HepG2 (cell line): ENCODE measurements around the gene TMEM156. TPM values are rescaled to one million over a fixed set of nuclear protein-coding genes. Genes with fewer than 3 reads are reported as not detected.

ENCODE experiments used
- ATAC-seq: fragments of 200-7000 bp; cut with Tn5 transposase; 3 replicates; pipeline ENCODE4 v1.9.1; 2020; ENCODE audit warnings: mild to moderate bottlenecking, moderate library complexity
- BruUV-seq: library from RNA; stranded (reverse); fragments of 400-500 nt; replicated peaks from 2 replicates; lab custom pipeline; 2021; lab: Mats Ljungman, UMichigan
- CTCF ChIA-PET: fragments of 300-600 bp; formaldehyde crosslinking; extraction: SDS; loops from one replicate; lab custom pipeline; 2021; ENCODE audit warnings: low total read pairs, inconsistent platforms, low intra/inter-chr PET ratio; lab: Yijun Ruan, JAX
- POLR2A ChIA-PET: fragments of 350-600 bp; sonication (Branson Sonifier 250); formaldehyde crosslinking; loops from one replicate; lab custom pipeline; 2020; ENCODE audit warnings: antibody characterized with exemption, inconsistent platforms; lab: Yijun Ruan, JAX
- DNase-seq: peaks from one replicate; pipeline ENCODE4 v3.0.0-alpha.2; 2015; ENCODE audit warnings: low spot score
- FAIRE-seq: peaks from 3 replicates; lab custom pipeline; 2011; peaks lifted over from hg19 to GRCh38; lab: Jason Lieb, UNC
- H2AFZ ChIP-seq: one replicate; pipeline ENCODE4 v1.6.1; 2011; ENCODE audit warnings: low read length, inconsistent platforms
- H3K27ac ChIP-seq: fragments of 300-600 bp; 3 replicates; pipeline ENCODE4 v1.8.0; 2011; ENCODE audit warnings: mixed run types, mild to moderate bottlenecking, mixed read lengths, low read length, inconsistent platforms; ENCODE audit not compliant: insufficient read depth; ENCODE audit errors: extremely low read length
- H3K27me3 ChIP-seq, 2 experiments: fragments of 200-600 bp in 1 of 2; 2 replicates in 1 of 2; 3 replicates in 1 of 2; pipeline versions ENCODE4 v1.6.0 to v1.8.0; 2011; ENCODE audit warnings: low read length in 2 of 2, mild to moderate bottlenecking in 2 of 2, moderate library complexity in 2 of 2, inconsistent platforms in 1 of 2; ENCODE audit not compliant: insufficient read depth in 2 of 2, control insufficient read depth in 1 of 2
- H3K36me3 ChIP-seq, 2 experiments: fragments of 200-600 bp in 1 of 2; replicated peaks in 1 of 2; 2 replicates in 1 of 2; 3 replicates in 1 of 2; pipeline versions ENCODE4 v1.5.1 to v1.8.0; 2011; ENCODE audit warnings: low read length in 2 of 2, inconsistent platforms in 1 of 2; ENCODE audit not compliant: insufficient read depth in 2 of 2, control insufficient read depth in 1 of 2
- H3K4me1 ChIP-seq: 2 replicates; pipeline ENCODE4 v1.5.1; 2012; ENCODE audit warnings: low read length, inconsistent platforms; ENCODE audit not compliant: insufficient read depth
- H3K4me2 ChIP-seq: 2 replicates; pipeline ENCODE4 v1.6.0; 2011; ENCODE audit warnings: low read depth, low read length, inconsistent platforms
- H3K4me3 ChIP-seq, 3 experiments: fragments of 200-600 bp in 1 of 3; sonication (generic), shearing (Covaris generic) in 1 of 3; replicated peaks in 1 of 3; 2 replicates each; pipeline ENCODE4 v1.5.1; 2011 to 2016; ENCODE audit warnings: low read length in 3 of 3, inconsistent platforms in 2 of 3, low read depth in 2 of 3, mild to moderate bottlenecking in 2 of 3, control low read depth in 1 of 3, mixed read lengths in 1 of 3; ENCODE audit not compliant: insufficient read depth in 1 of 3
- H3K79me2 ChIP-seq: one replicate; pipeline ENCODE4 v1.6.1; 2011; ENCODE audit warnings: low read length, inconsistent platforms; ENCODE audit not compliant: insufficient read depth
- H3K9ac ChIP-seq: 2 replicates; pipeline ENCODE4 v1.6.0; 2011; ENCODE audit warnings: mild to moderate bottlenecking, low read depth, low read length, inconsistent platforms; ENCODE audit not compliant: insufficient read depth
- H3K9me3 ChIP-seq: 2 replicates; pipeline ENCODE4 v1.5.1; 2012; ENCODE audit warnings: mild to moderate bottlenecking, low read length
- H4K20me1 ChIP-seq: 2 replicates; pipeline ENCODE4 v1.6.0; 2011; ENCODE audit warnings: inconsistent platforms, mild to moderate bottlenecking, low read length, moderate library complexity; ENCODE audit not compliant: insufficient read depth
- ATRX ChIP-seq: sonication (generic); formaldehyde crosslinking; IDR thresholded peaks from 2 replicates; pipeline ENCODE4 v1.4.0; 2020; ENCODE audit warnings: missing genetic modification reagents, borderline replicate concordance
- CBX1 ChIP-seq: IDR thresholded peaks from one replicate; pipeline ENCODE4 v1.6.1; 2016; ENCODE audit warnings: antibody characterized with exemption, low read depth
- FOXK2 ChIP-seq: fragments of 450-650 bp; IDR thresholded peaks from 2 replicates; pipeline ENCODE4 v1.6.1; 2016
- GATAD1 ChIP-seq: IDR thresholded peaks from 2 replicates; pipeline ENCODE4 v1.6.1; 2016; ENCODE audit warnings: missing genetic modification reagents, missing compliant biosample characterization
- HDAC2 ChIP-seq: sonication (generic); formaldehyde crosslinking; IDR thresholded peaks from 2 replicates; pipeline ENCODE4 v1.4.0; 2020; ENCODE audit warnings: missing genetic modification reagents
- HNRNPLL ChIP-seq: fragments of 200-400 bp; formaldehyde crosslinking; IDR thresholded peaks from 2 replicates; pipeline ENCODE4 v1.6.1; 2017; ENCODE audit warnings: mild to moderate bottlenecking, low read depth, low read length; ENCODE audit not compliant: poor library complexity, severe bottlenecking
- JUND ChIP-seq: sonication (generic); formaldehyde crosslinking; IDR thresholded peaks from 2 replicates; pipeline ENCODE4 v1.8.0; 2022; ENCODE audit warnings: mild to moderate bottlenecking, missing genetic modification reagents
- PCBP1 ChIP-seq: fragments of 200-400 bp; formaldehyde crosslinking; IDR thresholded peaks from 2 replicates; pipeline ENCODE4 v1.6.1; 2017; ENCODE audit warnings: mild to moderate bottlenecking, low read depth, low read length, borderline replicate concordance
- REL ChIP-seq: sonication (generic); formaldehyde crosslinking; conservative IDR thresholded peaks from 2 replicates; pipeline ENCODE4 v1.8.0; 2022; ENCODE audit warnings: mild to moderate bottlenecking, missing genetic modification reagents, moderate library complexity
- SCMH1 ChIP-seq: sonication (generic); formaldehyde crosslinking; IDR thresholded peaks from 2 replicates; pipeline ENCODE4 v1.9.0; 2021; ENCODE audit warnings: missing genetic modification reagents, mild to moderate bottlenecking, borderline replicate concordance
- SRY ChIP-seq: sonication (generic); formaldehyde crosslinking; IDR thresholded peaks from 2 replicates; pipeline ENCODE4 v1.8.0; 2022; ENCODE audit warnings: mild to moderate bottlenecking, missing genetic modification reagents
- ZBTB3 ChIP-seq: sonication (generic); formaldehyde crosslinking; IDR thresholded peaks from 2 replicates; pipeline ENCODE4 v1.4.0; 2020; ENCODE audit warnings: low read depth, mild to moderate bottlenecking, moderate library complexity, missing genetic modification reagents, borderline replicate concordance
- ZKSCAN1 ChIP-seq: fragments of 150-350 bp; IDR thresholded peaks from 2 replicates; pipeline ENCODE4 v1.6.1; 2014; ENCODE audit warnings: low read length
- ZNF441 ChIP-seq: sonication (generic); formaldehyde crosslinking; IDR thresholded peaks from 2 replicates; pipeline ENCODE4 v1.7.0; 2021; ENCODE audit warnings: missing genetic modification reagents, borderline replicate concordance
- ZNF550 ChIP-seq: sonication (generic); formaldehyde crosslinking; IDR thresholded peaks from 2 replicates; pipeline ENCODE4 v1.4.0; 2020; ENCODE audit warnings: mild to moderate bottlenecking, missing genetic modification reagents, borderline replicate concordance
- ZNF776 ChIP-seq: sonication (generic); formaldehyde crosslinking; IDR thresholded peaks from 2 replicates; pipeline ENCODE4 v1.4.0; 2020; ENCODE audit warnings: mild to moderate bottlenecking, missing genetic modification reagents
- ZNF839 ChIP-seq: sonication (generic); formaldehyde crosslinking; IDR thresholded peaks from 2 replicates; pipeline ENCODE4 v1.4.0; 2020; ENCODE audit warnings: missing genetic modification reagents, mild to moderate bottlenecking, borderline replicate concordance
- WGBS: methylation state at CpG from one replicate; pipeline ENCODE4 v1.1.6; 2017; ENCODE audit warnings: low lambda C conversion rate; 5-methylcytosine and 5-hydroxymethylcytosine counted together
- in situ Hi-C: cut with HindIII; loops from 2 replicates; pipeline ENCODE4 v1.10.0; 2017; ENCODE audit warnings: low pct_unique_long_range_greater_than_20kb; ENCODE audit not compliant: extremely low pct_ligation_motif_present
- intact Hi-C: fragments of 100-400 bp; cut with micrococcal nuclease; formaldehyde crosslinking; loops from one replicate; pipeline ENCODE4 v1.10.0; 2022; ENCODE audit not compliant: unreplicated experiment
- polyA plus RNA-seq, 8 experiments: library from polyadenylated mRNA; depleted of rRNA in 3 of 8; stranded (reverse) in 7 of 8; unstranded in 1 of 8; fragments of >200 nt; fragmentation: Illumina TruSeq in 4 of 8; extraction: Trizol in 4 of 8; gene quantifications; 2 replicates each; pipeline versions ENCODE4 v1.2.1 to v1.2.3, GENCODE V29; 2011 to 2016; ENCODE audit warnings: low read depth in 4 of 8, missing spikeins in 1 of 8, mixed read lengths in 1 of 8; ENCODE audit not compliant: insufficient read depth in 1 of 8
- total RNA-seq, 5 experiments: library from RNA; depleted of rRNA; stranded (reverse); fragments of >200 nt; fragmentation: Illumina TruSeq; extraction: Trizol; gene quantifications; 2 replicates each; pipeline ENCODE4 v1.2.3, GENCODE V29; 2016; ENCODE audit warnings: low read depth in 1 of 5
- TF ChIP-seq, protein P1 (sequence below): sonication (generic); formaldehyde crosslinking; IDR thresholded peaks from 2 replicates; pipeline ENCODE4 v1.8.1; 2023; ENCODE audit warnings: mild to moderate bottlenecking, inconsistent platforms, moderate library complexity, missing genetic modification reagents, borderline replicate concordance
- TF ChIP-seq, protein P2 (sequence below): sonication (generic); formaldehyde crosslinking; IDR thresholded peaks from 2 replicates; pipeline ENCODE4 v1.4.0; 2020; ENCODE audit warnings: missing genetic modification reagents, mild to moderate bottlenecking, borderline replicate concordance

Gene TMEM156
- total and polyA plus RNA-seq, 2 of the 13 experiments (the other 11 are each of a cell fraction or from before 2014, with no cell fraction given): 1.6 TPM; not detected in 1

- CTCF ChIA-PET: no interaction called here
- POLR2A ChIA-PET: no interaction called here
- no peak overlapping the region for H3K27ac ChIP-seq
- ATAC-seq: no peak
- intact Hi-C loops (no loop called here), in situ Hi-C loops (no loop called here)
- no peak overlapping the region for H3K4me3 ChIP-seq
- no peaks in the 10 kb centered on the region for H3K79me2 ChIP-seq
- H4K20me1 ChIP-seq: no peaks in the 10 kb centered on the region
- no TSS peak for BruUV-seq
- 95% methylated on average over 2 of the region's 2 CpGs for WGBS
- DNase-seq: no peak
- H2AFZ ChIP-seq: no peak overlapping the region
- no peak for FAIRE-seq
- TF ChIP-seq SCMH1 (CRISPR knock-in tag): no peak
- no peak for TF ChIP-seq ZNF776 (CRISPR knock-in tag)
- TF ChIP-seq JUND (CRISPR knock-in tag): no peak
- no peak for TF ChIP-seq GATAD1 (CRISPR knock-in tag)
- TF ChIP-seq ZNF441 (CRISPR knock-in tag): no peak
- TF ChIP-seq ZNF550 (CRISPR knock-in tag): no peak
- no peak for TF ChIP-seq REL (CRISPR knock-in tag)
- TF ChIP-seq PCBP1: no peak
- no peak for TF ChIP-seq SRY (CRISPR knock-in tag)
- TF ChIP-seq ATRX (CRISPR knock-in tag): no peak
- TF ChIP-seq, protein P1, sequence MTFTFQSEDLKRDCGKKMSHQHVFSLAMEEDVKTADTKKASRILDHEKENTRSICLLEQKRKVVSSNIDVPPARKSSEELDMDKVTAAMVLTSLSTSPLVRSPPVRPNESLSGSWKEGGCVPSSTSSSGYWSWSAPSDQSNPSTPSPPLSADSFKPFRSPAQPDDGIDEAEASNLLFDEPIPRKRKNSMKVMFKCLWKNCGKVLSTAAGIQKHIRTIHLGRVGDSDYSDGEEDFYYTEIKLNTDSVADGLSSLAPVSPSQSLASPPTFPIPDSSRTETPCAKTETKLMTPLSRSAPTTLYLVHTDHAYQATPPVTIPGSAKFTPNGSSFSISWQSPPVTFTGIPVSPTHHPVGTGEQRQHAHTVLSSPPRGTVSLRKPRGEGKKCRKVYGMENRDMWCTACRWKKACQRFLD: no peak
- no peak for TF ChIP-seq ZBTB3 (CRISPR knock-in tag)
- no peak for TF ChIP-seq ZNF839 (CRISPR knock-in tag)
- TF ChIP-seq ZKSCAN1: no peak
- TF ChIP-seq HDAC2 (CRISPR knock-in tag): no peak
- TF ChIP-seq CBX1: no peak
- TF ChIP-seq, protein P2, sequence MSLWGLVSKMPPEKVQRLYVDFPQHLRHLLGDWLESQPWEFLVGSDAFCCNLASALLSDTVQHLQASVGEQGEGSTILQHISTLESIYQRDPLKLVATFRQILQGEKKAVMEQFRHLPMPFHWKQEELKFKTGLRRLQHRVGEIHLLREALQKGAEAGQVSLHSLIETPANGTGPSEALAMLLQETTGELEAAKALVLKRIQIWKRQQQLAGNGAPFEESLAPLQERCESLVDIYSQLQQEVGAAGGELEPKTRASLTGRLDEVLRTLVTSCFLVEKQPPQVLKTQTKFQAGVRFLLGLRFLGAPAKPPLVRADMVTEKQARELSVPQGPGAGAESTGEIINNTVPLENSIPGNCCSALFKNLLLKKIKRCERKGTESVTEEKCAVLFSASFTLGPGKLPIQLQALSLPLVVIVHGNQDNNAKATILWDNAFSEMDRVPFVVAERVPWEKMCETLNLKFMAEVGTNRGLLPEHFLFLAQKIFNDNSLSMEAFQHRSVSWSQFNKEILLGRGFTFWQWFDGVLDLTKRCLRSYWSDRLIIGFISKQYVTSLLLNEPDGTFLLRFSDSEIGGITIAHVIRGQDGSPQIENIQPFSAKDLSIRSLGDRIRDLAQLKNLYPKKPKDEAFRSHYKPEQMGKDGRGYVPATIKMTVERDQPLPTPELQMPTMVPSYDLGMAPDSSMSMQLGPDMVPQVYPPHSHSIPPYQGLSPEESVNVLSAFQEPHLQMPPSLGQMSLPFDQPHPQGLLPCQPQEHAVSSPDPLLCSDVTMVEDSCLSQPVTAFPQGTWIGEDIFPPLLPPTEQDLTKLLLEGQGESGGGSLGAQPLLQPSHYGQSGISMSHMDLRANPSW (CRISPR knock-in tag): no peak
- no peak for TF ChIP-seq HNRNPLL
- TF ChIP-seq FOXK2: no peak
- H3K36me3 ChIP-seq: peaks cover 18 to 68% of the 10 kb centered on the region in 2 experiments
- H3K9ac ChIP-seq: no peak overlapping the region
- H3K4me2 ChIP-seq: no peak overlapping the region
- no peaks in the 10 kb centered on the region for H3K27me3 ChIP-seq
- H3K9me3 ChIP-seq: no peaks in the 10 kb centered on the region
- no peaks in the 10 kb centered on the region for H3K4me1 ChIP-seq
Observed at GRCh38 chr4:38920186-38920585, 112.0 kb downstream of the TMEM156 start.
